IPS-18a (cell line): ENCODE data around the gene BCLAF1.

ENCODE experiments used
- H3K27ac ChIP-seq: one replicate; pipeline ENCODE4 v1.5.1; 2013; ENCODE audit warnings: low read length
- H3K27me3 ChIP-seq: one replicate; pipeline ENCODE4 v1.6.1; 2013; ENCODE audit warnings: mild to moderate bottlenecking, low read length; ENCODE audit not compliant: control insufficient read depth, insufficient read depth
- H3K36me3 ChIP-seq: one replicate; pipeline ENCODE4 v1.6.1; 2013; ENCODE audit warnings: low read depth, low read length; ENCODE audit not compliant: control insufficient read depth
- H3K4me1 ChIP-seq: one replicate; pipeline ENCODE4 v1.6.1; 2013; ENCODE audit warnings: low read depth, low read length; ENCODE audit not compliant: control insufficient read depth
- H3K4me3 ChIP-seq: one replicate; pipeline ENCODE4 v1.5.1; 2013; ENCODE audit warnings: low read length
- H3K9ac ChIP-seq: one replicate; pipeline ENCODE4 v1.6.1; 2013; ENCODE audit warnings: mild to moderate bottlenecking, low read length, moderate library complexity
- H3K9me3 ChIP-seq: one replicate; pipeline ENCODE4 v1.6.1; 2013; ENCODE audit warnings: low read depth, low read length; ENCODE audit not compliant: control insufficient read depth

Gene BCLAF1

GRCh38 chr6:136289579-136290409 is at the start of gene BCLAF1:
BCLAF1 (minus strand) TSS chr6:136289846; CDS start chr6:136279866, 9,980 bp downstream.
- H3K36me3 ChIP-seq: no peaks in the 10 kb centered on the region
- H3K4me1 ChIP-seq: peaks cover 12% of the 10 kb centered on the region
- no peaks in the 10 kb centered on the region for H3K9me3 ChIP-seq
- peak within 1 kb of the TSS; percentile 99 for H3K9ac ChIP-seq
- peak within 1 kb of the TSS; percentile 98 for H3K27ac ChIP-seq
- peak within 1 kb of the TSS; percentile 85 for H3K4me3 ChIP-seq
- no peaks in the 10 kb centered on the region for H3K27me3 ChIP-seq

GRCh38 chr6:136338486-136338885 is 48.8 kb upstream of the BCLAF1 start:
- no peaks in the 10 kb centered on the region for H3K27me3 ChIP-seq
- no peak overlapping the region for H3K9ac ChIP-seq
- H3K36me3 ChIP-seq: no peaks in the 10 kb centered on the region
- H3K27ac ChIP-seq: no peak overlapping the region
- H3K9me3 ChIP-seq: no peaks in the 10 kb centered on the region
- H3K4me3 ChIP-seq: no peak overlapping the region
- no peaks in the 10 kb centered on the region for H3K4me1 ChIP-seq

DNA sequence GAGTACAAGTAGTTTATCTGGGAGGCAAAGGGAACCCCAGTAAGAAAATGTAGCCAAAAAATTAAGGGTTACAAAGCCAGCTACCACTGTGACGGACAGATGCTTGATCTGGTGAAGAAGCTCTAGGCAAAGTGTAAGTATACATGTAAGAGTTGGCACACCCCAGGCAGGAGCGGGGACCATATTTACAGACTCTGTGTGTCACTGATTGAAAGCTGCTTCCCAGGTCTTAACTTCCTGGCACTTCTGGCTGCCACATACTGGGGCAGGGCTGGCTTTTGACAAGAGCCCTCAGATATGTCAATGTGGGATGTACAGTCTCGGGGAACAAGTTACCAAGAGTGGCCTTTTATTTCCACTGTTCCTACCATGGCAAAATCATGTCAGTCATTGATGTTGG is 48.0 kb upstream of the BCLAF1 start:
- no peak overlapping the region for H3K27ac ChIP-seq
- H3K4me1 ChIP-seq: no peaks in the 10 kb centered on the region
- H3K36me3 ChIP-seq: no peaks in the 10 kb centered on the region
- no peaks in the 10 kb centered on the region for H3K27me3 ChIP-seq
- no peak overlapping the region for H3K4me3 ChIP-seq
- H3K9ac ChIP-seq: no peak overlapping the region
- H3K9me3 ChIP-seq: no peaks in the 10 kb centered on the region

GRCh38 chr6:136337121-136337520 is 47.5 kb upstream of the BCLAF1 start:
- Histone ChIP-seq H3K36me3 (no peaks in the 10 kb centered on the region), H3K9me3 (no peaks in the 10 kb centered on the region), H3K9ac (no peak overlapping the region), H3K4me3 (no peak overlapping the region), H3K27ac (no peak overlapping the region), H3K4me1 (no peaks in the 10 kb centered on the region), H3K27me3 (no peaks in the 10 kb centered on the region)

DNA sequence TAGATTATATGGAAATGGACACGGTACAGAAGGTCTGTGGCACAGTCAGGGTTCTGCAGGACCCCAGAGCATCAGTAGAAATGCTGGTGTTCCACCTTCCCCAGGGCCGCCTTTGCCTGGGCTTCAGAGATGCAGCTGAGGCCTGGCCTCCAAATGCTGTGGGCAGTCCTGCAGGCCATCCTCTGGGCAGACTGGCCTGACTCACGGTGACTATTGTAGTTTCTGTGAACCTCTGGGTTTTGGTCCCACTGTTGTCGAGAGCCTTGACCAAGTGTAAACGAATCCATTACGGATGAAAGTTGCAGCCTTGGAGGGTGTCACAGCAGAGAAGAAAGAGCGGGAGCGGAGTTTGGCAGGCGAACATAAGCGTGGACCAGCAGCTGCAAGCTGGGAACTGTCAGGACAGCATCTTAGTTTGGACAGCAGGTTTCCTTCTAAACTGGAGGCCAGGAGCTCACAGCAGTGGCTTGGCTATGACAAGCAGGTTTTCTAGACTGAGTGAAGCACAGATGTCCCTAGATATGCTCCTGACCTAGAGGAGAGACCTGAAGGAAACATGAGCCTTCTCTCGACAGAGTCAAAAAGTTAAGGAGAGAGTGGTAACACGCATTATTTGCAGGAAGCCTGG is 46.2 kb upstream of the BCLAF1 start:
- Histone ChIP-seq H3K4me1 (no peaks in the 10 kb centered on the region), H3K9me3 (no peaks in the 10 kb centered on the region), H3K36me3 (no peaks in the 10 kb centered on the region), H3K27me3 (no peaks in the 10 kb centered on the region), H3K9ac (no peak overlapping the region), H3K4me3 (no peak overlapping the region), H3K27ac (no peak overlapping the region)

DNA sequence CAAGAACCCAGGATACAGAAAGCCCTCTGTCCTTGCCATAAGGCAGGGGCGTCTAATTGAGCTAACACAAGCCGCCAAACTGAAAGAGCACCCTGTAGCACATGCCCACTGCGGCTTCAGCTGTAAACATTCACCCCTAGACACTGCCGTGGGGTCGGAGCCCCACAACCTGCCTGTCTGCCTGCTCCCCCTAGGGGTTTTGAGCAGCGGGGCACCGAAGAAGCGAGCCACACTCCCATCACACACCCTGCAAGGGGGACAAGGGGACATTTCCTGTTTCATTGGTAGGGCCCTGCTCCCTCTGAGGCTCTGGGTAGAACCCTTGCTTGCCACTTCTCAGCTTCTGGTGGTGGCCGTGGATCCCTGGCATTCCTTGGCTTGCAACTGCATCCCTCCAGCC is 45.2 kb upstream of the BCLAF1 start:
- H3K4me3 ChIP-seq: no peak overlapping the region
- H3K9me3 ChIP-seq: no peaks in the 10 kb centered on the region
- no peaks in the 10 kb centered on the region for H3K4me1 ChIP-seq
- no peak overlapping the region for H3K27ac ChIP-seq
- no peak overlapping the region for H3K9ac ChIP-seq
- no peaks in the 10 kb centered on the region for H3K27me3 ChIP-seq
- H3K36me3 ChIP-seq: no peaks in the 10 kb centered on the region

DNA sequence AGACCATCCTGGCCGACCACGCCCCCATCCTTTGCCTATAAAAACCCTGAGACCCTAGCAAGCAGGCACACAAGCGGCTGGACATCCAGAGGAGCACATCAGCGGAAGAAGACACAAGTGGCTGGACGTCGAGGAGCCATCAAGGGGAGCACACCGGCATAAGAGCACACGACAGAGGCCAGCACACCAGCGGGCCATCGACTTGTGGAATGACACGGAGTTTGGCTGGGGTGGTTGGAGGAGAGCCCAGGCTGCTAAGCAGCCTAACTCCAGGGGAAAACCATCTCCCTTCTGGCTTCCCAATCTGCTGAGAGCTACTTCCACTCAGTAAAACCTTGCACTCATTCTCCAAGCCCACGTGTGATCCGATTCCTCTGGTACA is 44.8 kb upstream of the BCLAF1 start:
- Histone ChIP-seq H3K4me3 (no peak overlapping the region), H3K36me3 (no peaks in the 10 kb centered on the region), H3K9me3 (no peaks in the 10 kb centered on the region), H3K27me3 (no peaks in the 10 kb centered on the region), H3K4me1 (no peaks in the 10 kb centered on the region), H3K9ac (no peak overlapping the region), H3K27ac (no peak overlapping the region)

GRCh38 chr6:136333824-136334464 is 44.3 kb upstream of the BCLAF1 start:
- no peaks in the 10 kb centered on the region for H3K36me3 ChIP-seq
- H3K9me3 ChIP-seq: no peaks in the 10 kb centered on the region
- H3K4me3 ChIP-seq: no peak overlapping the region
- H3K27me3 ChIP-seq: no peaks in the 10 kb centered on the region
- no peak overlapping the region for H3K9ac ChIP-seq
- no peak overlapping the region for H3K27ac ChIP-seq
- no peaks in the 10 kb centered on the region for H3K4me1 ChIP-seq

DNA sequence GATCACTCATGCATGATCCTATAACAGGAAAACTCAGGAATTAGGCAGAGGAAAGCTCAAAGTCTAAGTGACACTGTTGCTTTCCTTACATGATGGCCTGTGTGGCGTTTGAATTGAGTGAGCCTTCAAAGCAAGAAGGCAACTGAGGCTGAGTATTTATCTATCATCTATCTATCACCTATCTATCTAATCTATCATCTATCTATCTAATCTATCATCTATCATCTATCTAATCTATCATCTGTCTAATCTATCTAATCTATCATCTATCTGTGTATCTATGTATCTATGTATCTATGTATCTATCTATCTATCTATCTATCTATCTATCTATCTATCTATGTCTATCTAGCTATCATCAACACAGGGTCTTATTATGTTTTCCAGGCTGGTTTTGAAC is 41.8 kb upstream of the BCLAF1 start:
- H3K36me3 ChIP-seq: no peaks in the 10 kb centered on the region
- H3K4me3 ChIP-seq: no peak overlapping the region
- H3K9ac ChIP-seq: no peak overlapping the region
- no peaks in the 10 kb centered on the region for H3K4me1 ChIP-seq
- no peaks in the 10 kb centered on the region for H3K27me3 ChIP-seq
- H3K9me3 ChIP-seq: no peaks in the 10 kb centered on the region
- no peak overlapping the region for H3K27ac ChIP-seq

- Histone ChIP-seq H3K4me3 (no peak overlapping the region), H3K4me1 (no peaks in the 10 kb centered on the region), H3K9me3 (no peaks in the 10 kb centered on the region)
These were observed 41.0 kb upstream of the BCLAF1 start for GRCh38 chr6:136330634-136331033.

GRCh38 chr6:136326038-136326553 is 36.5 kb upstream of the BCLAF1 start:
- Histone ChIP-seq H3K9me3 (no peaks in the 10 kb centered on the region), H3K27ac (no peak overlapping the region), H3K4me1 (no peaks in the 10 kb centered on the region), H3K4me3 (no peak overlapping the region), H3K27me3 (no peaks in the 10 kb centered on the region), H3K9ac (no peak overlapping the region), H3K36me3 (no peaks in the 10 kb centered on the region)

More at GRCh38 chr6:136330634-136331033, 41.0 kb upstream of the BCLAF1 start:
- H3K27me3 ChIP-seq: no peaks in the 10 kb centered on the region
- no peaks in the 10 kb centered on the region for H3K36me3 ChIP-seq
- H3K9ac ChIP-seq: no peak overlapping the region
- H3K27ac ChIP-seq: no peak overlapping the region
